Measurements from ENCODE around the gene SLC34A1.
"Not testable (repeated sequence)": the region's sequence is repeated elsewhere in the genome, so short reads cannot be mapped to it uniquely, and the experiment has no call there.

The SLC34A1 gene

GRCh38 chr5:177369645-177370440, 14.4 kb upstream of the SLC34A1 start:
- no peak for DNase-seq

DNA sequence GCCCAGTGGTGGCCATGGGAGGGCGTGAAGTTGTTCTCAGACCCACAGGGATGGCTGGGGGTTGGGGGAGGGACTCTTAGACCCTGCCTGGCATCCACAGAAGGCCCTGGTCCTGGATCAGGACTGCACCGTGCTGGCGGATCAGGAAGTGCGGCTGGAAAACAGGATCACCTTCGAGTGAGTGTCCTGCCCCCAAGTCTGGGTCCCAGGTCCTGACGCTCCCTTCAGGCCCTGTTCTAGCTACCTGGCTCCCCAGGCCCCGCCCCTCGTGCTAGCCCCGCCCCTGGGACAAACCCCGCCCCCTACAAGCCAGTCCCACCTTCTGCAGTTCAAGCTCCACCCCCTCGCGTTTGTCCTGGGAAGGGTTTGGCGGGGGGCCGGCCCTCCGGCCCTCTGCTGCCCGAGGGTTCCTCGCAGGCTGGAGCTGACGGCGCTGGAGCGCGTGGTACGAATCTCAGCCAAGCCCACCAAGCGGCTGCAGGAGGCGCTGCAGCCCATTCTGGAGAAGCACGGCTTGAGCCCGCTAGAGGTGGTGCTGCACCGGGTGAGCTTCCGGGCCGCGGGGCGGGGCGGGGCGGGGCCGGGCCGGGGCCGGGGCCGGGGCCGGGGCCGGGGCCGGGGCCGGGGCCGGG, 13.6 kb upstream of the SLC34A1 start:
- peak in 1 of 2 experiments; percentile 47 for DNase-seq

DNA sequence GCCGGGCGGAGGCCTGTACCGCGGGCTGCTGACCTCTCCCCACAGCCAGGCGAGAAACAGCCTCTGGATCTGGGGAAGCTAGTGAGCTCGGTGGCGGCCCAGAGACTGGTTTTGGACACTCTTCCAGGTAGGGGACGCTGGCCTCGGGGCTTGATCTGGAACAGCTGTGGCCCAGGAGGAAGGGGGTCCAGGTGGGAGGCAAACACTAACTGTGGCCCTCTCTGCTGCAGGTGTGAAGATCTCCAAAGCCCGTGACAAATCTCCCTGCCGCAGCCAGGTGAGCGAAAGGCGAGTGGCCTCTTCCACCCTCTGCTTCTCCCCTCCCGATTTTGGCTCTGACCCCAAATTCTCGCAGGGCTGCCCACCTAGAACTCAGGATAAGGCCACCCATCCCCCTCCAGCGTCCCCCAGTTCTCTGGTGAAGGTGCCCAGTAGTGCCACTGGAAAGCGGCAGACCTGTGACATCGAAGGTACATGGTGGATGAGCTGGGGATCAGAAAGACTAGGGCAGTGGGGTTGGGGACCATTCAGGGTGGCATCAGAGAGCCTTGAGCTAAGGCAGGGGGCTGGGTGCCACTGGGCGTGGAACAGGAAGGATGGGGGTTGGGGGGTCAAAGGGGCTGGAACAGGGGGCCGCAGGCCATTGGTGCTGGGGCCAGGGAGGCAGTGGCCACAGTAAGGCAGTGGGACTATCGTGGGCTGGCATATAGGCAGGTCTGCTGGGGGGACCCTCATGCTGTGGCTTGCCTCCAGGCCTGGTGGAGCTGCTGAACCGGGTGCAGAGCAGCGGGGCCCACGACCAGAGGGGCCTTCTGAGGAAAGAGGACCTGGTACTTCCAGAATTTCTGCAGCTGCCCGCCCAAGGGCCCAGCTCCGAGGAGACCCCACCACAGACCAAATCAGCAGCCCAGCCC, 12.9 kb upstream of the SLC34A1 start:
- DNase-seq = no peak

- DNase-seq = peak in 1 of 2 experiments; percentile 28
These were observed 12.0 kb upstream of the SLC34A1 start for GRCh38 chr5:177372034-177372896.

- peak in 1 of 2 experiments; percentile 26 for DNase-seq
These were observed 11.3 kb upstream of the SLC34A1 start for GRCh38 chr5:177372910-177373309.

DNA sequence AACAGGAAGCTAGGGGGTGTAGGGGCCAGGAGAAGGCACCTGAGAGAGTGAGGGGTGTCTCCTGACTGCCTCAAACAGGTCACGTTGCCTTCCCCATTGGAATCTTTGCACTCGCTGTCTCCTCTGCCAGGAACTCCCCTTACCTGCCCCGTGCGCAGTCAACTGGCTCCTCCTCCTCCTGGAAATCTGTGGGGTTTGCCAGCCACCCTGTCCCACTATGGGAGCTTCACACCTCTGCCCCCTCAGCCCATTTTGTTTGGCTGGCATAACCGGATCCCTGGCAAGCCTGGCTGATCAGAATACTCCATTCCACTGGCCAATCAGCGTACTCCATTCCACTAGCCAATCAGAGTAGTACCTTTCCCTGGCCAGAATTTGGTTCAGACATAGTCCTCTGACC, 10.4 kb upstream of the SLC34A1 start:
- no peak for DNase-seq

DNA sequence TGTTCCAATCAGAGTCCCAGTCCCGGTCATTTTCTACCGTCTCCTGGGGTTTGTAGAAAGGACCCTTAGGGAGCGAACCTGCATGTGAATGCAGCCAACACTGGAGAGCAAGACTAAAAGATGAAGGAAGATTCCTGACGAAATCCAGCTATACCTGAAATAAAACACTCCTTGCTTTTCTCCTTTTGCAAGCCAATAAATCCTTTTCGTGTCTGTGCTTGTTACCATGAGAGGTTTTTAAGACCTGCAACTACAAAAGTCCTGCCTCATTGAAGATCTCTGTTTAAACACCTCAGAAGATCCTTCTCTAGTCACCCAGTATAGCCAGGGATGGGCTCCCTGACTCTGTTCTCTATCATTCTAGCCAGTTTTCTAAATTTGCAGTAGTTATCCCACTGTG, 10.0 kb upstream of the SLC34A1 start:
- no peak for DNase-seq

DNA sequence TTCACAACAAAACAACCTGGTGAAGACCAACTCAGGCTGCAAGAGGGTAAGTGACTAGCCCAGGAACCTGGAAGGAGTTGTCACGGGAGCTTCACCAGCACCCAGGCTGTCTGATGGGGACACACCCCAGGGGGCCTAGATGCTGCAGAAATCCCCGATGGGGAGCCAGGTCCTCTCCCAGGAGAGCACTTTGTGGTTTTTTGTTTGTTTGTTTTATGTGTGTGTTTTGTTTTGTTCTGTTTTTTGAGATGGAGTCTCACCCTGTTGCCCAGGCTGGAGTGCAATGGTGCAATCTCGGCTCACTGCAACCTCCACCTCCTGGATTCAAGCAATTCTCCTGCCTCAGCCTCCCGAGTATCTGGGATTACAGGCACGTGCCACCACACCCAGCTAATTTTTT, 8.7 kb upstream of the SLC34A1 start:
- not testable (repeated sequence) for DNase-seq

DNA sequence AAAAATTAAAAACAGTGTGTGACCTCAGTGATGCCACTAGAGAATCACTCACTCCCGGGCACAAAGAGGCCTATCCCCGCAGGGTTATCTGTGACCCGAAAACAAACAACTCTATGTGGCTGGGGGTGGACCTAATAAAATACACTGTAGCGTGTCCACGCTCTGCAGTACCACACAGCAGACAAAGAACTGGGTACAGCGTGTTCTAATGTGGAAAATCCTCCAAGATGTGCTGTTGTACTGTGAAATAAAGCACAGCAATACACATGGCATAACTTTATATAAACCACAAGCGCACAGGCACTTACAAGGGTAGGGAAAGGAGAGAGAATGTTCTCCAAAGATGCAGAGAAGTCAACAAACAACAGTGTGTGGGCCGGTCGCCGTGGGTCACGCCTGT, 8.1 kb upstream of the SLC34A1 start:
- no peak for DNase-seq

- no peak for DNase-seq
These were observed 6.1 kb upstream of the SLC34A1 start for GRCh38 chr5:177377851-177378776.

- DNase-seq = peak in 1 of 2 experiments; percentile 51
These were observed 5.0 kb upstream of the SLC34A1 start for GRCh38 chr5:177378884-177379883.

GRCh38 chr5:177380805-177381126, 3.5 kb upstream of the SLC34A1 start:
- no peak for DNase-seq

GRCh38 chr5:177382423-177383029, 1.7 kb upstream of the SLC34A1 start:
- DNase-seq = peak in 1 of 2 experiments; percentile 27

GRCh38 chr5:177383181-177383580, 1.1 kb upstream of the SLC34A1 start:
- no peak for DNase-seq

GRCh38 chr5:177385720-177386119, 1.5 kb downstream of the SLC34A1 start:
- DNase-seq = no peak

DNA sequence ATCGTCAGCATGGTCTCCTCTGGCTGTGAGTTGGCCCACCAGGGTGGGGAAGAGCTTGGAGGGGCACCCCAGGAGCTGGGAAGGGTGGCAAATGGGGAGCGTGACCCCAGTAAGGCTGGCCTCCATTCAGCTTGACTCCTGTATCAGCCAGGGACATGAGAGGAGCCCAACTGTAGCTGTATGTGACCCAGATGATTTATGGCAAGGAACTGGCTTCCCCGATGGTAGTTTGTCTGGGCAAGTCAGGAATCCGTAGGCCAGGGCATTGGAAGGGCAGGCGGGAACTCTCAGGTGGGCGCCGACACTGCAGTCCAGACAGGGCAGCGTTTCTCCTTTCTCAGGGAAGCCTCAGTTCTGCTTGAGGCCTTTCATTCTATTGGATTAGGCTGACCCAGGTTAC, 2.3 kb downstream of the SLC34A1 start:
- DNase-seq = no peak

DNA sequence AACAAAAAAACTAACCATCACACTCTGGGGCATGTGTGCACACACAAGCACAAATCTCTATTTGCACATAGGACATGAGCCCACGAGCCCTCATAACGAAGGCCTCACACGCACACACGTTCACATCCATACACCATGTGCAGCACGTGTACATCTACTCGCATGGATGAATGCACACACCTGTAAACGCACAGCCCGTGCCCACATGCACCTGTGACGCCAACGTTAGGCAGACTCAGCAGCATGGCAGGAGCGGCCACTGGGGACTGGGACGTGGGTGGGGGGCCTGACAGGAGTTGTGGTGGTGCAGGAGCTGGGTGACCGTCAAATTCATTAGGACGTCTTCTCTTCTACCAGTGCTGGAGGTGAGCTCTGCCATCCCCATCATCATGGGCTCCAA, 3.2 kb downstream of the SLC34A1 start:
- no peak for DNase-seq

- DNase-seq = no peak
These were observed 4.4 kb downstream of the SLC34A1 start for GRCh38 chr5:177388521-177389052.

Measured in activated CD4-positive, alpha-beta T cell treated with anti-CD3 and anti-CD28 coated beads, Interleukin-2, amount 50 U/mL, for 48 hours (primary cell).